DMS79 treated with DMSO at 0.1 percent for 48 hours (cell line): ENCODE measurements around the gene TAOK3.

Source experiments
- DNase-seq: peaks from one replicate; lab custom pipeline; 2025; lab: John Stamatoyannopoulos, UW

Gene TAOK3

GRCh38 chr12:118206107-118206412, 166.6 kb downstream of the TAOK3 start:
- no peak for DNase-seq

- no peak for DNase-seq
These were observed 178.7 kb downstream of the TAOK3 start for GRCh38 chr12:118193958-118194357.

GRCh38 chr12:118193477-118193876, 179.2 kb downstream of the TAOK3 start:
- DNase-seq = no peak

- DNase-seq = no peak
These were observed 182.4 kb downstream of the TAOK3 start for GRCh38 chr12:118190266-118190665.

- no peak for DNase-seq
These were observed 182.9 kb downstream of the TAOK3 start for GRCh38 chr12:118189741-118190191.

- DNase-seq = no peak
These were observed 183.9 kb downstream of the TAOK3 start for GRCh38 chr12:118188690-118189371.

GRCh38 chr12:118187751-118188435, 184.8 kb downstream of the TAOK3 start:
- no peak for DNase-seq

- DNase-seq = no peak
These were observed 186.9 kb downstream of the TAOK3 start for GRCh38 chr12:118185602-118186397.

GRCh38 chr12:118183711-118184110, 189.0 kb downstream of the TAOK3 start:
- no peak for DNase-seq

GRCh38 chr12:118183155-118183554, 189.6 kb downstream of the TAOK3 start:
- no peak for DNase-seq

- no peak for DNase-seq
These were observed 196.8 kb downstream of the TAOK3 start for GRCh38 chr12:118175823-118176447.

- no peak for DNase-seq
These were observed 205.8 kb downstream of the TAOK3 start for GRCh38 chr12:118166946-118167345.

GRCh38 chr12:118164798-118165486, 207.8 kb downstream of the TAOK3 start:
- DNase-seq = peak; percentile 15

GRCh38 chr12:118160536-118160935, 212.2 kb downstream of the TAOK3 start:
- no peak for DNase-seq

- no peak for DNase-seq
These were observed 221.0 kb downstream of the TAOK3 start for GRCh38 chr12:118151755-118152154.

- DNase-seq = no peak
These were observed 222.1 kb downstream of the TAOK3 start for GRCh38 chr12:118150625-118151024.

- DNase-seq = no peak
These were observed 224.4 kb downstream of the TAOK3 start for GRCh38 chr12:118148287-118148686.

GRCh38 chr12:118145798-118146156, 226.9 kb downstream of the TAOK3 start:
- no peak for DNase-seq

- DNase-seq = no peak
These were observed 227.5 kb downstream of the TAOK3 start for GRCh38 chr12:118145113-118145797.

- DNase-seq = no peak
These were observed 228.2 kb downstream of the TAOK3 start for GRCh38 chr12:118144499-118144898.

- no peak for DNase-seq
These were observed 231.9 kb downstream of the TAOK3 start for GRCh38 chr12:118140825-118141224.
